Inflammatory macrophage treated with lipopolysaccharide for 1 hour (primary cell): Measurements from ENCODE around the gene PSMD8.
"Not testable (repeated sequence)": the region's sequence is repeated elsewhere in the genome, so short reads cannot be mapped to it uniquely, and the experiment has no call there.

Experiments
- DNase-seq, 2 donors: peaks; one replicate each; pipeline ENCODE4 v3.0.0-alpha.2; 2020 to 2022

Gene PSMD8

GRCh38 chr19:38387550-38388348, 13.4 kb downstream of the PSMD8 start, which contains the start of gene GGN:
TSS of gene GGN (minus strand) at chr19:38388034. CDS start at chr19:38387261, 773 bp downstream.
- DNase-seq: peak; percentile 69

- no peak for DNase-seq
Measured at GRCh38 chr19:38388349-38389100, 14.2 kb downstream of the PSMD8 start, which contains the start of gene SPRED3. TSS of gene SPRED3 (plus strand) at chr19:38388697. CDS start at chr19:38390303, 1,606 bp downstream.

- DNase-seq: peak; percentile 17 to 28
Measured at GRCh38 chr19:38389101-38389925, 14.9 kb downstream of the PSMD8 start.

- no peak for DNase-seq
Measured at GRCh38 chr19:38389957-38390924, 15.9 kb downstream of the PSMD8 start.

- no peak for DNase-seq
Measured at GRCh38 chr19:38391911-38392464, 17.6 kb downstream of the PSMD8 start.

DNA sequence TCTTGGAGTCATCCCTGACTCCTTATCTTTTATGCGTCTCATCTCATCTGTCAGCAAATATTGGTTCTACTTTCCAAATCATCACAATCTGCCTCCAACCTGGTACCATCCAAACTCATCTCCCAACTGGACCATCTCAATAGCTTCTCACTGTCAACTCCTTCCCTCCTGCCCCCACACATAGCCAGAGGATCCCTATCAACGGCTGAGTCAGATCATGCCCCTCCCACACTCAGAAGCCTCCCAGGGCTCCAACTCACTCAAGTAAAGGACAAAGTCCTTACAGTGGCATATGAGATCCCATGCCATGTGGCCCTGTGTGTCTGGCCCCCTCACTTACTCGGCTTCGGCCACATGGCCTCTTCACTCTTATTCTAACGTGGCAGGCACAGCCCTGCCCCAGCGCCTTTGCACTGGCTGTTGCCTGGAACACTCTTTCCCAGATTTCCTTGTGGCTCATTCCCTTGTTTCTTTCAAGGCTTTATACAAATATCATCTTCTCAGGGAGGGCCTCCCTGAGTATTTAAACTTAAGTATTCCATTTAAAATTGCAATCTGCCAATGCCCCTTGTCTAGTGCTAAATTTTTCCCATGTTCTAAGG, 18.4 kb downstream of the PSMD8 start:
- DNase-seq: peak; percentile 49 to 66

GRCh38 chr19:38394488-38394887, 20.1 kb downstream of the PSMD8 start:
- no peak for DNase-seq

DNA sequence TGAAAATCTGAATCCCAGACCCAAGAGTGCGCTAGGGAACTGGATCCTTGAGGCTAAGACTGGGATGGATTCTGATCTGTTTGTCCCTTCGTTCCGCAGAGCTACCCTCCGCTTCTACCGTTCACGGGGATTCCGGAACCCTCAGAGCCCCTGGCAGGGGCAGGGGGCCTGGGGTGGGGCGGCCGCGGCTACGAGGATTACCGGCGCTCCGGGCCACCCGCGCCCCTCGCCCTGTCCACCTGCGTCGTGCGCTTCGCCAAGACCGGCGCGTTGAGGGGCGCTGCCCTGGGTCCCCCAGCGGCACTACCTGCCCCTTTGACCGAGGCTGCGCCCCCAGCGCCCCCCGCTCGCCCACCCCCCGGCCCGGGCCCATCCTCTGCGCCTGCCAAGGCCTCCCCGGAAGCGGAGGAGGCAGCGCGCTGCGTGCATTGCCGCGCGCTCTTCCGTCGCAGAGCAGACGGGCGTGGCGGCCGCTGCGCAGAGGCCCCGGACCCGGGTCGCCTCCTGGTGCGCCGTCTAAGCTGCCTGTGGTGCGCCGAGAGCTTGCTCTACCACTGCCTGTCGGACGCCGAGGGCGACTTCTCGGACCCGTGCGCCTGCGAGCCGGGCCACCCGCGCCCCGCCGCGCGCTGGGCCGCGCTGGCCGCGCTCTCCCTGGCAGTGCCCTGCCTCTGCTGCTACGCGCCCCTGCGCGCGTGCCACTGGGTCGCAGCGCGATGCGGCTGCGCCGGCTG, 21.2 kb downstream of the PSMD8 start:
- DNase-seq: no peak

- DNase-seq: no peak
Measured at GRCh38 chr19:38399081-38399480, 24.7 kb downstream of the PSMD8 start.

- DNase-seq: no peak
Measured at GRCh38 chr19:38399537-38399936, 25.2 kb downstream of the PSMD8 start.

GRCh38 chr19:38400361-38400760, 26.0 kb downstream of the PSMD8 start:
- no peak for DNase-seq

- DNase-seq: no peak
Measured at GRCh38 chr19:38401148-38401547, 26.8 kb downstream of the PSMD8 start.

GRCh38 chr19:38402623-38402966, 28.2 kb downstream of the PSMD8 start:
- DNase-seq: no peak

- peak; percentile 94 to 99 for DNase-seq
Measured at GRCh38 chr19:38402967-38403674, 28.8 kb downstream of the PSMD8 start, which contains the start of gene FAM98C. TSS of gene FAM98C (plus strand) at chr19:38403093. CDS start at chr19:38403154, 61 bp downstream.

DNA sequence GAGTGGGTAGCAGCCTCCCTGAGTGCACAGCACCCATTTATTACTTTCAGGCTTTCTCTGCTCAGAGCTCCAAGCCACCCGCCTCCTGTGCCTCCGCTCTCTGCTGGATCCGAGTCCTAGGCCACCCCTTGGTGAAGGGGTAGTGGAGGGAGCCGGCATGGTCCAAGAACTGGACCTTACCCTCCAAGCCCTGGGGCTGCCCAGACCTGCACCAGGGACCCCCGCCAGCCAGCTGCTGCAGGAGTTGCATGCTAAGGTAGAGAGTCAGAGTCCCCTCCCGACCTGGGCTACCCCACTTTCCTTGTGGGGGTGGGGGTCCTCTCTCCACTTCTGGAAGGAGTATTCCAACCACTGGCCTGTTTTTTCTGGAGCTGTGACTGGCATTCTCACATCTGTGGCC, 30.5 kb downstream of the PSMD8 start:
- no peak for DNase-seq

DNA sequence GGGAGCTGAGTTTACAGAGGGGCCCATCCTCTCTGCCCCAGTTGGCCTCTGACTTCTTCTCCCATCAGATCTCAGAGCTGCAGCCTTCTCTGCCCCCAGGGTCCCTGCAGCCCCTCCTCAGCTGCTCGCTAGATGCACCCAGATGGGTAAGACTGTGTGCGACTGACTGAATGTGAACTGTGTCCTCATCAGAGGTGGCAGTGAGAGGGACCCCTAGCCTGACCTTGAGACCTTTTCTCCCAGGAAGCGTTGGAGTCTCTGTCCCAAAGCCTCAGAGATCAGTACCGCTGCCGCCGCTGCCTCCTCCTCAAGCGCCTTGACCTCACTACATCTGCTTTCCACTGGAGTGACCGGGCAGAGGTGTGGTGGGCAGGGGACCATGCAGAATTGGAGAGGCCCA, 30.9 kb downstream of the PSMD8 start:
- no peak for DNase-seq

DNA sequence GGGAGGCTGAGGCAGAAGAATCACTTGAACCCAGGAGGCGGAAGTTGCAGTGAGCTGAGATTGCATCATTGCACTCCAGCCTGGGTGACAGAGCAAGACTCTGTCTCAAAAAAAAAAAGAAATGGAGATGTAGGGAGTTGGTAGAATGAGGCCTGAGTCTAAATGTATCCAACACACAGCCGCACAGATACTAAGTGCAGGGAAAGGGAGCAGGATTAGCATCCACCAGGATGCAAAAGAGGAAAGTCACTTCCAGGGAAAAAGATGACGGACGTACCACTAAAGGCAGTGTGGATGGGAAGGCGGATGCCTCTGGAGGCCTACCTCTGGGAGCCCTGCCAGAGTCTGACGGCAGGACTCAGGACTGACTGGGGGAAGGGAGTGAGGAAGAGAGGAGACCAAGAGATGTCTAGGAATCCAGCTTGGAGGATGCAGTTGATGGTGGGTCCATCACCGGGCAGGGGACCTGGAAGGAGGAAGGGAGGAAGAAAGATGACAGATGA, 35.3 kb downstream of the PSMD8 start:
- DNase-seq: no peak

GRCh38 chr19:38410407-38410806, 36.0 kb downstream of the PSMD8 start:
- DNase-seq: not testable (repeated sequence)

- DNase-seq: no peak
Measured at GRCh38 chr19:38411041-38411712, 36.8 kb downstream of the PSMD8 start.
